Femur (tissue), 1 donor: ENCODE data around the gene FAM20A.

Experiments
- DNase-seq: peaks from one replicate; pipeline ENCODE4 v3.0.0-alpha.2; 2017

Gene FAM20A

GRCh38 chr17:68608515-68609130, 7.5 kb upstream of the FAM20A start:
- no peak for DNase-seq

- DNase-seq, result no peak
These were observed 5.5 kb upstream of the FAM20A start for GRCh38 chr17:68606451-68607307.

- DNase-seq, result no peak
These were observed 4.7 kb upstream of the FAM20A start for GRCh38 chr17:68605914-68606313.

GRCh38 chr17:68603656-68604055, 2.5 kb upstream of the FAM20A start:
- no peak for DNase-seq

GRCh38 chr17:68603027-68603426, 1.9 kb upstream of the FAM20A start:
- no peak for DNase-seq

- DNase-seq, result no peak
These were observed 1.1 kb upstream of the FAM20A start for GRCh38 chr17:68602289-68602688.

- DNase-seq, result peak; percentile 51
These were observed 560 bp upstream of the FAM20A start for GRCh38 chr17:68601565-68602288.

GRCh38 chr17:68600067-68600930, 868 bp downstream of the FAM20A start:
- DNase-seq, result no peak

GRCh38 chr17:68599552-68600066, 1.6 kb downstream of the FAM20A start:
- DNase-seq, result no peak

- DNase-seq, result no peak
These were observed 2.1 kb downstream of the FAM20A start for GRCh38 chr17:68599091-68599490.

GRCh38 chr17:68598545-68598961, 2.6 kb downstream of the FAM20A start:
- no peak for DNase-seq

- DNase-seq, result no peak
These were observed 3.1 kb downstream of the FAM20A start for GRCh38 chr17:68598074-68598473.

GRCh38 chr17:68596411-68596945, 4.7 kb downstream of the FAM20A start:
- DNase-seq, result no peak

GRCh38 chr17:68595986-68596385, 5.2 kb downstream of the FAM20A start:
- no peak for DNase-seq

GRCh38 chr17:68595496-68595895, 5.7 kb downstream of the FAM20A start:
- DNase-seq, result peak; percentile 83

- DNase-seq, result no peak
These were observed 6.6 kb downstream of the FAM20A start for GRCh38 chr17:68594552-68594951.

GRCh38 chr17:68592682-68593641, 8.2 kb downstream of the FAM20A start:
- DNase-seq, result peak; percentile 82

- DNase-seq, result no peak
These were observed 9.2 kb downstream of the FAM20A start for GRCh38 chr17:68592009-68592408.

GRCh38 chr17:68591583-68591982, 9.6 kb downstream of the FAM20A start:
- peak; percentile 46 for DNase-seq

GRCh38 chr17:68589086-68589485, 12.1 kb downstream of the FAM20A start:
- DNase-seq, result no peak

GRCh38 chr17:68588362-68588761, 12.8 kb downstream of the FAM20A start:
- DNase-seq, result no peak
